DMS53 treated with DMSO at 0.1 percent for 48 hours (cell line): Measurements from ENCODE around the gene KIF26A.

Experiments used
- DNase-seq: peaks from one replicate; lab custom pipeline; 2025; ENCODE audit not compliant: unreplicated experiment; lab: John Stamatoyannopoulos, UW

Gene KIF26A

DNA sequence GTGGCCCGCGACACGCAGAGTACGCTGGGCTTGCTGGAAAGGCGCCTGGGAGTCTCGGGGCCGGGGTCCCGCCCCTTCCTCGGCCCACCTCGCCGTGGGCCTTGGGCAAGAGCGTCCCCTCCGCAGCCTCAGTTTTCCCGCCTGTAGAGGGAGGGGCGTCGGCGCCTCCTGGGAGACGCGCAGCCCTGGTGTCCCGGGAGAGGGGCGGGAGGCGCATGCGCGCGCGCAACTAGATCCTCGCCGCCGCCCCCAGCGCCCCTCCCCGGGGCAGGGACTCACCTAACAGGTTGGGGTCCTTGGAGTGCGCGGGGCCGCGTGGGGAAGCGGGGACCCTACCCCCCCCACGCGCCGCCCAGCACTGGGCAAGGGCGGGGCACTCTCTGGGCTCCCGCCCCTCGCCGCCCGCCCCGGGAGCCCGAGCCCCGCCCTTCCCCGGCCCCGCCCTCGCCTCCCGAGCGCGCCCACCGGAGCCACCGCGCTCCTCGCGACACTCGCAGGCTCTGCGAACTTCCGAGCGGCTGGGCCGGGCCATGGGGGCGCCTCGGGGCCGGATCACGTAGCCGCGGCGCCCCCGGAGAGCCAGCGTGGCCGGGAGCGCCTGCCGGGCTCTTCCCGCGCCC is at the start of gene KIF26A:
KIF26A (plus strand) TSS at position 490 of the 620 bp plus-strand sequence. CDS start 136 bp downstream, outside the sequence.
- DNase-seq, result no peak

- no peak for DNase-seq
Observed at GRCh38 chr14:104090071-104090748, 48.2 kb upstream of the KIF26A start.

- DNase-seq, result no peak
Observed at GRCh38 chr14:104091061-104091926, 47.1 kb upstream of the KIF26A start.

DNA sequence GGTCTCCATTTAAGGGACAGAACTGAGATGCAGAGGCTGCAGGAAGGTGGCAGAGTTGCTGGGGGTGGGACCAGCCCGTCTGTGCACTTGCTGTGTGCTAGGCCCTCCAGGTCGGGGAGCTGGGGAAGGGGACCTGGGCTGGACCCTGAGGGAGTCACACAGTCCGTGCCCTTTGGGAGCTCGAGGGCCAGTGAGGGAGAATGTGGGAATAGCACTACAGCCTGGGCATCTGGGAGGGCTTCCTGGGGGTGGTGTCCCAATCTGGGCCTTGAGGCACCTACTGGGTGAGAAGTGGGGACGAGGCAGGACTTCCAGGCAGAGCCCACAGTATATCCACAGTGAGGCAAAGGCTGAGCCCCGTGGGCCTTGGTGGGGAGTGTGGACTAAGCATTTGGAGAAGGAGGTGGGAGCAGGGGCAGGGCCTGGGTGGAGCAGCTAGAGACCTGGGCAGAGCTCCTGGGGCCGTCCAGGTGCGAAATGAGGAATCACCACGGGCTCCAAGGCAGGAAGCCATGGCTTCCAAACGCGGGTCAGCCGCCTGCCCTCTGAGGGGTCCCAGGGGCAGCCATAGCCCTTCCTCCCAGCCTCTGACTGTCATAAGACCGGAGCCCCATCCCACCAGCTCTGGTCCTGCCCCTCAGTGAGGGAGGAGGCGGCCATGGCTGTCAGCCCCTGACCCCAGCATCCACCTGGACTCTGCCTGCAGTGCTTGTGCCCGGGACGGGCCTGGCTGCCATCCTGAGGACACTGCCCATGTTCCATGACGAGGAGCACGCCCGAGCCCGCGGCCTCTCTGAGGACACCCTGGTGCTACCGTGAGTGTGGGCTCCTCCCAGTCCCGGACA is 46.2 kb upstream of the KIF26A start:
- no peak for DNase-seq

DNA sequence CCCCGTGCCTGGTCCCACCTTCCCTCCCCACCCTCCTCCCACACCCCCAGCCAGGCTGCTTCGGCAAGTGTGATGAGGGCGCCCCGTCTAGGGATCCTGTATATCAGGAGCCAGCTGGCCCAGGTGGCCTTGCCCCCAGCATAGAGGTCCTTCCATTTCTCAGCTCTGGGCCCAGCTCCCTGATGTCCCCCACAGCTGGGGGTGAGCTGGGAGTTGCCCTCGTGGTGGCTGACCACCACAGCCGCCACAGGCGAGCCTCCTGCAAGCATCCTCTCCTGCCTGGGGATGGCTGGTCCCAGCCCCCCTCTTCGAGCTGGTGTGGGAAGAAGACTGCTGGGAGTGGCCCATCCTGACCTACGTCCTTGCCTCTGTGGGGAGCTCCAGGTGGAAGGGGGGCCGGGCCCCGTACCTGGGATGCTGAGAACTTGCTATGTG is 45.4 kb upstream of the KIF26A start:
- no peak for DNase-seq

DNA sequence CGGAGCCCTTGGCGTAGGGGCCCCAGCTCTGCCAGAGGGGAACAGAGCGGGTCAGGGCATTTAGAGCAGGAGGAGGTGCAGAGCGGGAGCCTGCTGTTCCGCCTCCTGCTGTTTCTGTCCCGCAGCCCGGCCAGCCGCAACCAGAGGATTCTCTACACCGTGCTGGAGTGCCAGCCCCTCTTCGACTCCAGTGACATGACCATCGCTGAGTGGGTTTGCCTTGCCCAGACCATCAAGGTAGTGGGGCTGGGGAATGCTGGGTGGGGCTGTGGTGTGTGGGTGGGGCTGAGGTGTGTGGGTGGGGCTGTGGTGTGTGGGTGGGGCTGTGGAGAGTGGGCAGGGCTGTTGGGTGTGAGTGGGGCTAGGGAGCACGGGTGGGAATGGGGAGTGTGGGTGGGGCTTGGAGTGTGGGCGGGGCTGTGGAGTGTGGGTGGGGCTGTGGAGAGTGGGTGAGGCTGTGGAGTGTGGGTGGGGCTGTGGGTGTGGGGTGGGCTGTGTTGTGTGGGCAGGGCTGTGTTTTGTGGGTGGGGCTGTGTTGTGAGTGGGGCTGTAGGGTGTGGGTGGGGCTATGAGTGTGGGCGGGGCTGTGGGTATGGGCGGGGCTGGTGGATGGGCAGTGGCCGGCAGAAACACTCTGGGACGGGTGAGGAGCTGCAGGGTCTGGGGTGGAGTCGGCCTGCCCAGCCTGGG is 44.9 kb upstream of the KIF26A start:
- DNase-seq, result no peak

- no peak for DNase-seq
Observed at GRCh38 chr14:104094056-104094708, 44.2 kb upstream of the KIF26A start.

GRCh38 chr14:104094709-104095425 is 43.5 kb upstream of the KIF26A start:
- no peak for DNase-seq

- DNase-seq, result no peak
Observed at GRCh38 chr14:104095426-104096310, 42.7 kb upstream of the KIF26A start.

- no peak for DNase-seq
Observed at GRCh38 chr14:104096318-104096717, 42.1 kb upstream of the KIF26A start.

DNA sequence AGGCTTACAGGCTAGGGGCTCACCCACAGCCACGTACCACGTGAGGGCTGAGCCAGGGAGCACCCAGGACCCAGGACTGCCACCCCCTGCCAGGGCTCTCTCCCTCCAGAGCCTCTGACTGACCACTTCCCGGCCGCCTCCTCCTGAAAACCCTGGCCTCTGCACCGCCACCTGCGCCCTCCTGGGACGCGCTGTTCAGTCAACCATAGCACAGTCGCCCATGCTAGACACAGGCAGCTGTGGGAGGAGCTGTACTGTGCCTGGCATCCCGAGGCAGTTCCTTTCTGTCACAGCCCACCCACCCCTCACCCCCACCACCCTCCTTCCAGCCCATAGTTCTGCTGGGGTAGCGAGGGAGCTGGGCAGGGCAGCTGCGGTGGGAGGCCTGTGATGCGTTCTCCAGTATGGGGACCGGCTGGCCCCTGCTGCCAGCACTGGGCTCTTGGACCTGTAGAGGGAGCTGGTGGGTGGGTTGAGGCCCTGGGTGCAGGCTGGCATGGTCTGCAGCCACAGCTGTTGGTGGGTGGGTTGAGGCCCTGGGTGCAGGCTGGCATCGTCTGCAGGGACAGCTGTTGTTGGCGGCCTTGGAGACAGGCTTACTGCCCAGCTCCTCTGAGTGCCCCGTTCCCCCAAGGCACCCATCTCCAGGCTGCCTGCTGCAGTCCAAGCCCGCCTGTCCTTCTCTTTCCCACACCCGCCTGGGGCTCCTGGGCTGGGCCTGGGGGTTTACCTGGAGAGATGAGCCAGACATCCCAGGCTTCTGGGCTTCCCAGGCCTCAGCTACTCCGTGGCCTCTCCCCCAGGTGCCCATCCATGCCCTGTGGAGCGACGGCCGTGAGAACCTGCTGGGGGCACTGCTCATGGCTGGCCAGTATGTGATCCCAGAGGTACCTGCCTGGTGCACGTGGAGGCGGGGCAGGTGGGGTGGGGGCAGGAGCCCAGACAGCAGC is 41.4 kb upstream of the KIF26A start:
- no peak for DNase-seq

DNA sequence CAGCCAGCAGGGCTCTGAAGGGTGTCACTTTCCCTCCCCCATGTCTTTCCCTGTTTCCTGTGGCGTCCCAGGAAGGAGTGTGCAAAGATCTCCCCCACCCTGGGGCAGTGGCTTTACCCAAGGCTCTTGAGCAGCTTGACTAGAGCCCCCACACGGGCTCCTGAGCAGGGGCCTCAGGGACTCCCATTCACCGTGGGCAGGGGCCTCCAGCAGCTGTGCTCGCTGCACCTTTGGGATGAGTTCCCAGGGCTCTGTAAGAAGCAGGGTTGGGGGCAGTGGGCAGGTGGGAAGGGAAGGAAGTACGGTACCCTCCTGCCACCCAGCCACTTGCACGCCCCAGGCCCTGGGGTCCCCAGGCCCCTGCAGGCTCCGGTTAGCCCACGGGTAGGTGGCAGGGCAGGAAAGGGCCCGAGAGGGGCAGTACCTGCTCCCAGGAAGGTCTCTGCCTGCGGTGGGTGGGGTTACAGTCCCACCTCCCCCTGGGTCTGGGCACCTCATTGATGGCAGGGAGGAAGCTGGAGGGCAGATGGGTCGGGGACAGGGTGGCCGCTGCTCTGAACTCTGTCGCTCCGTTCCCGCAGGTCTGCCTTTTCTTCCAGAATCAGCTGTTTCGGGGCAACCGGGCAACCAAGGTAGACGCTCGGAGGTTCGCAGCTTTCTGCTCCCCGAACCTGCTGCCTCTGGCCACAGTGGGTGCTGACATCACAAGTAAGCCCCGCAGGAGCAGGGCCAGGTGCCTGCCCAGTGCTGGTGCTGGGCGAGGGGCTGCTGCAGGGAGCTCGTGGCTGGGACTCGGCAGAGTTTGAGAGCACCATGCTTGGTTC is 39.9 kb upstream of the KIF26A start:
- no peak for DNase-seq

- DNase-seq, result no peak
Observed at GRCh38 chr14:104099096-104100041, 39.0 kb upstream of the KIF26A start.

DNA sequence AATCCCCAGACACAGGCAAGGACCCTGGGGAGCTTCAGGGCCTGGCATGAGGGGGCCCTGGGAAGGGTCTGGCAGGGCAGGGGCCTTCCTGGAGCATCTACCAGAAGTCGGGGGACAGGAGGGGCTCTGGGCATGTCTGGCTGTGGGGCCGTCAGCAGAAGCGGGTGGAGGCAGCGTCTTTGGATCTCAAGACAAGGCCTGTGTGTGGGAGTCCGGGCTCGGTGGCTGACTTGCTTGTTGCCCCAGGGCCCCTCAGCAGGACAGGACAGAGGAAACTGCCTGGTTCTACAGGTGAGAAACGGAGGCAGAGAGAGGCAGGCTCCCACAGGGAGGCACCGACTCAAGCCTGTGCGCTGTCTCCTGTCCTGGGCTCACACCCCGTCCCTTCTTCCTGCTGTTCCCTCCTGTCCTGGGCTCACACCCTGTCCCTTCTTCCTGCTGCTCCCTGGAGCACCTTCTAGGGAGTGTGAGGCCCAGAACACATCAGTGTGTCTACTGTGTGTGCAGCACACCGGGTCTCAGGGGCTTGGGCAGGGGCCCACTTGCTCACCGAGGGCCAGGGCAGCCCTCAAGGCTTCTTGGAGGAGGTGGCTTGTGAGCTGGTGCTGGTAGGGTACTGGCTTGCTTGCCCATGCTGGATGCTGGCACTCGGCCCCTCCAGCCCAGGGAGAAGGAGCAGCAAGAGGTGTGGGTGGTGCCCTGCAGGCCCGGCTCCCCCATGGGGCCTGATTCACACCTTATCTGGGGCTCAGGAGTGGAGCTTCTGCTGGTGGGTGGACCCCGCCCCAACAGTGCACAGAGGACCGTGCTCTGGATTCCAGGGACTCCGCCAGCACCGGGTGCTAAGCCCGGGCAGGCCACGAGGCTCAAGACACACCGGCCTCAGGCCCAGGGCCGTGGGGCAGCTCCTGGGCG is 38.0 kb upstream of the KIF26A start:
- DNase-seq, result no peak
